Mesenchymal stem cell (in vitro differentiated cells and primary cell): ENCODE measurements around the gene SLC3A2. TPM values are rescaled to one million over a fixed set of nuclear protein-coding genes. Genes with fewer than 3 reads are reported as not detected.
"Not testable (repeated sequence)": the region's sequence is repeated elsewhere in the genome, so short reads cannot be mapped to it uniquely, and the experiment has no call there.

ENCODE experiments used
- DNase-seq: peaks from one replicate; pipeline ENCODE4 v3.0.0-alpha.2; 2013
- H2AFZ ChIP-seq: one replicate; pipeline ENCODE4 v1.6.1; 2013; ENCODE audit warnings: low read depth, mild to moderate bottlenecking, control low read depth, inconsistent platforms, low read length, moderate library complexity
- H2AK5ac ChIP-seq: 2 replicates; pipeline ENCODE4 v1.6.1; 2013; ENCODE audit warnings: low read length, moderate library complexity, mild to moderate bottlenecking, inconsistent platforms; ENCODE audit not compliant: severe bottlenecking
- H2BK120ac ChIP-seq: one replicate; pipeline ENCODE4 v1.6.1; 2013; ENCODE audit warnings: low read depth, mild to moderate bottlenecking, inconsistent platforms, low read length, moderate library complexity
- H2BK12ac ChIP-seq, 2 experiments: one replicate each; pipeline ENCODE4 v1.6.1; 2013; ENCODE audit warnings: inconsistent platforms in 2 of 2, low read length in 2 of 2, mild to moderate bottlenecking in 2 of 2, moderate library complexity in 2 of 2, control low read depth in 1 of 2
- H2BK15ac ChIP-seq: one replicate; pipeline ENCODE4 v1.6.1; 2013; ENCODE audit warnings: mild to moderate bottlenecking, low read depth, inconsistent platforms; ENCODE audit not compliant: poor library complexity, severe bottlenecking
- H2BK5ac ChIP-seq: 2 replicates; pipeline ENCODE4 v1.6.1; 2013; ENCODE audit warnings: low read depth, mild to moderate bottlenecking, low read length, control low read depth, inconsistent platforms; ENCODE audit not compliant: poor library complexity, severe bottlenecking
- H3K14ac ChIP-seq, 2 experiments: one replicate each; pipeline ENCODE4 v1.6.1; 2013; ENCODE audit warnings: inconsistent platforms in 2 of 2, low read length in 2 of 2, control low read depth in 1 of 2, mild to moderate bottlenecking in 1 of 2, moderate library complexity in 1 of 2
- H3K18ac ChIP-seq, 2 experiments: one replicate each; pipeline ENCODE4 v1.6.1; 2013; ENCODE audit warnings: inconsistent platforms in 2 of 2, low read length in 2 of 2, control low read depth in 1 of 2, low read depth in 1 of 2, mild to moderate bottlenecking in 1 of 2
- H3K23ac ChIP-seq, 2 experiments: one replicate each; pipeline ENCODE4 v1.6.1; 2013; ENCODE audit warnings: inconsistent platforms in 2 of 2, low read length in 2 of 2, mild to moderate bottlenecking in 2 of 2, moderate library complexity in 2 of 2, control low read depth in 1 of 2
- H3K27ac ChIP-seq: 2 replicates; pipeline ENCODE4 v1.5.1; 2013; ENCODE audit warnings: mild to moderate bottlenecking, moderate library complexity, low read length, control low read depth, inconsistent platforms; ENCODE audit not compliant: poor library complexity, severe bottlenecking
- H3K27me3 ChIP-seq, 2 experiments: 2 replicates each; pipeline versions ENCODE4 v1.6.1 to v1.7.0; 2013; ENCODE audit warnings: low read length in 2 of 2, mild to moderate bottlenecking in 2 of 2, moderate library complexity in 2 of 2, control low read depth in 1 of 2, inconsistent platforms in 1 of 2; ENCODE audit not compliant: control insufficient read depth in 1 of 2, insufficient read depth in 1 of 2
- H3K36me3 ChIP-seq, 2 experiments: 2 replicates each; pipeline versions ENCODE4 v1.6.1 to v1.7.0; 2013; ENCODE audit warnings: low read length in 2 of 2, control low read depth in 1 of 2, inconsistent platforms in 1 of 2, low read depth in 1 of 2, mild to moderate bottlenecking in 1 of 2; ENCODE audit not compliant: insufficient read depth in 2 of 2, control insufficient read depth in 1 of 2
- H3K4ac ChIP-seq, 2 experiments: one replicate each; pipeline ENCODE4 v1.6.1; 2013; ENCODE audit warnings: inconsistent platforms in 2 of 2, low read length in 2 of 2, mild to moderate bottlenecking in 2 of 2, moderate library complexity in 2 of 2, control low read depth in 1 of 2, low read depth in 1 of 2
- H3K4me1 ChIP-seq: 2 replicates; pipeline ENCODE4 v1.6.1; 2013; ENCODE audit warnings: low read depth, low read length, control low read depth; ENCODE audit not compliant: control insufficient read depth, insufficient read depth
- H3K4me2 ChIP-seq: 2 replicates; pipeline ENCODE4 v1.6.1; 2013; ENCODE audit warnings: low read length, mild to moderate bottlenecking, inconsistent platforms; ENCODE audit not compliant: poor library complexity, severe bottlenecking
- H3K4me3 ChIP-seq, 2 experiments: 2 replicates each; pipeline versions ENCODE4 v1.5.1 to v1.7.0; 2013; ENCODE audit warnings: low read length in 2 of 2, mild to moderate bottlenecking in 2 of 2, control low read depth in 1 of 2, low read depth in 1 of 2; ENCODE audit not compliant: insufficient read depth in 1 of 2
- H3K79me1 ChIP-seq: replicated peaks from 2 replicates; pipeline ENCODE4 v1.6.1; 2013; ENCODE audit warnings: mild to moderate bottlenecking, control low read depth, low read length, inconsistent platforms; ENCODE audit not compliant: poor library complexity, severe bottlenecking
- H3K9ac ChIP-seq: 2 replicates; pipeline ENCODE4 v1.7.0; 2013; ENCODE audit warnings: mild to moderate bottlenecking, low read length, moderate library complexity
- H3K9me3 ChIP-seq: 2 replicates; pipeline ENCODE4 v1.7.0; 2013; ENCODE audit warnings: mild to moderate bottlenecking, low read length; ENCODE audit not compliant: control insufficient read depth
- H4K8ac ChIP-seq: one replicate; pipeline ENCODE4 v1.6.1; 2013; ENCODE audit warnings: inconsistent platforms, mild to moderate bottlenecking, low read length, moderate library complexity
- H4K91ac ChIP-seq: one replicate; pipeline ENCODE4 v1.6.1; 2013; ENCODE audit warnings: mild to moderate bottlenecking, low read length, inconsistent platforms
- WGBS: methylation state at CpG from one replicate; pipeline ENCODE4 v1.1.7; 2013; ENCODE audit warnings: mixed read lengths; 5-methylcytosine and 5-hydroxymethylcytosine counted together
- small RNA-seq: library from polyadenylated mRNA; stranded (forward); fragments of <200 nt; extraction: miRNeasy Mini kit (QIAGEN cat#:217004); gene quantifications from one replicate; pipeline ENCODE3, GENCODE V24; 2013; ENCODE audit warnings: low read depth

SLC3A2 gene

DNA sequence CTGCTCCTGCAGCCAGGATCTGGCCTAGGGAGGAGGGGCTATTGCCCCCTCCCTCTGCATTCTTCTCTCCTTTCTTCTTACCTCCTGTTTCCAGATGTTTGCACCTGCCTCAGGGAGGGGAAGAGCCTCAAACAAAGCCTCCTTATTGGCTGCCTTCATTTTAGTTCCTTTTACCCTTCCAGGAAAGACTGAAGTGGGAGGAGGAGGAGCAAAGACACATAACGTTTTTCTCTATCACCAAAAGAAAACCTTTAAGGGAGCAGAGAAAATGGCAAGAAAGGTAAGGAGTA lies 53.7 kb downstream of the SLC3A2 start:
- Histone ChIP-seq H4K91ac (no peak overlapping the region), H3K14ac (no peak overlapping the region), H2BK15ac (no peak overlapping the region), H2BK12ac (no peak overlapping the region), H3K9ac (no peak overlapping the region), H3K27me3 (peaks cover 22 to 28% of the 10 kb centered on the region in 2 experiments), H3K4me3 (no peak overlapping the region), H3K23ac (no peak overlapping the region), H3K4me1 (peaks cover 2% of the 10 kb centered on the region), H3K9me3 (no peaks in the 10 kb centered on the region), H3K18ac (no peak overlapping the region), H2AFZ (no peak overlapping the region), H3K27ac (no peak overlapping the region), H3K36me3 (no peaks in the 10 kb centered on the region), H4K8ac (no peak overlapping the region), H2BK120ac (no peak overlapping the region), H2BK5ac (no peak overlapping the region), H3K4ac (no peak overlapping the region), H3K79me1 (no peaks in the 10 kb centered on the region), H3K4me2 (no peak overlapping the region), H2AK5ac (no peak overlapping the region)
- DNase-seq, result no peak
- WGBS, result no CpG with 5 or more reads among the region's 1 CpG

GRCh38 chr11:62937528-62937927 lies 56.8 kb downstream of the SLC3A2 start:
- not testable (repeated sequence) for H3K4ac ChIP-seq, H3K18ac ChIP-seq, H3K4me3 ChIP-seq, H3K9ac ChIP-seq, H3K79me1 ChIP-seq, H3K9me3 ChIP-seq, H2BK5ac ChIP-seq, H3K4me1 ChIP-seq, H4K8ac ChIP-seq, H2AK5ac ChIP-seq, H3K23ac ChIP-seq, H2AFZ ChIP-seq, H2BK15ac ChIP-seq, H3K36me3 ChIP-seq, DNase-seq, H2BK120ac ChIP-seq, H3K4me2 ChIP-seq, H4K91ac ChIP-seq, H2BK12ac ChIP-seq, H3K14ac ChIP-seq, H3K27ac ChIP-seq
- H3K27me3 ChIP-seq, result peaks cover 9 to 27% of the 10 kb centered on the region in 2 experiments
- WGBS, result 77% methylated on average over 2 of the region's 2 CpGs

Small RNA genes within 50 kb of the gene (small RNA-seq; reads per million reads assigned to genes)
- gene RF00099 (not detected), gene RN7SL259P (not detected), gene SNORD22 (not detected), gene SNORD26 (not detected), gene SNORD27 (not detected), gene SNORD28 (not detected), gene SNORD30 (98.4 reads per million, percentile 92 among the genes with 10 or more reads in this experiment)
